BLaER1 (cell line): Measurements from ENCODE around the gene ZNF785.

Experiments used
- H3K27ac ChIP-seq: shearing (Covaris generic); formaldehyde crosslinking; 2 replicates; pipeline ENCODE4 v1.8.1; 2022
- H3K27me3 ChIP-seq: shearing (Covaris generic); formaldehyde crosslinking; 2 replicates; pipeline ENCODE4 v1.8.1; 2022
- H3K36me3 ChIP-seq: shearing (Covaris generic); formaldehyde crosslinking; 2 replicates; pipeline ENCODE4 v1.8.1; 2022
- H3K4me1 ChIP-seq: shearing (Covaris generic); formaldehyde crosslinking; 2 replicates; pipeline ENCODE4 v1.8.1; 2022
- H3K4me2 ChIP-seq: shearing (Covaris generic); formaldehyde crosslinking; 2 replicates; pipeline ENCODE4 v1.8.1; 2022
- H3K4me3 ChIP-seq: shearing (Covaris generic); formaldehyde crosslinking; 2 replicates; pipeline ENCODE4 v1.8.1; 2022
- H3K9ac ChIP-seq: shearing (Covaris generic); formaldehyde crosslinking; 2 replicates; pipeline ENCODE4 v1.8.1; 2022
- H3K9me3 ChIP-seq: shearing (Covaris generic); formaldehyde crosslinking; 2 replicates; pipeline ENCODE4 v1.8.1; 2022
- H4K20me1 ChIP-seq: shearing (Covaris generic); formaldehyde crosslinking; 2 replicates; pipeline ENCODE4 v1.8.1; 2022
- Cebpa-rat ChIP-seq: shearing (Covaris generic); IDR thresholded peaks from 2 replicates; pipeline ENCODE4 v1.8.1; 2022

ZNF785 gene

DNA sequence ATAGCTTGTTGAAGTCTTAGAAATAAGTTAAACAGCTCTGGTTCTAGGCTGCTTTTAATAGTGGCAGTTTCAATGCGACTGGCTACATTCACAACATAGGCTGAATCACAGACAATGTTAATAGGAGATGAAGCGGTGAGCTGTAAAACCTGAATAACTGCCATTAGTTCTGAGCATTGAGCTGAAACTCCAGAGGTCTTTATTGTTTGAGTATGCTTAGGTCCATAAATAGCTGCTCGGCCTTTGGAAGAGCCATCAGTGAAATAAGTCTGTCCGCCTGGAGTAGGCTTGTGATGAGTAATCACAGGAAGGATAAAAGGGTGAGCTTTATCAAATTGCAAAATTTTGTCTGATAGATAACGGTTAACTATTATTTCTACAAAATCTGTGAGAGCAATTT lies 34.1 kb upstream of the ZNF785 start:
- TF ChIP-seq Cebpa-rat, result no peak
- H3K4me2 ChIP-seq, result peak overlapping the region; percentile 39
- H3K27ac ChIP-seq, result peak overlapping the region; percentile 20
- no peak overlapping the region for H3K4me3 ChIP-seq
- H3K27me3 ChIP-seq, result no peaks in the 10 kb centered on the region
- H3K9ac ChIP-seq, result no peak overlapping the region
- H3K36me3 ChIP-seq, result no peaks in the 10 kb centered on the region
- peaks cover 49% of the 10 kb centered on the region for H3K9me3 ChIP-seq
- peaks cover 27% of the 10 kb centered on the region for H3K4me1 ChIP-seq
- H4K20me1 ChIP-seq, result no peaks in the 10 kb centered on the region

GRCh38 chr16:30619202-30619601 lies 33.7 kb upstream of the ZNF785 start:
- H4K20me1 ChIP-seq, result no peaks in the 10 kb centered on the region
- H3K27ac ChIP-seq, result peak overlapping the region; percentile 20
- H3K4me1 ChIP-seq, result peaks cover 27% of the 10 kb centered on the region
- H3K9me3 ChIP-seq, result peaks cover 45% of the 10 kb centered on the region
- H3K4me2 ChIP-seq, result peak overlapping the region; percentile 39
- no peak overlapping the region for H3K4me3 ChIP-seq
- H3K9ac ChIP-seq, result no peak overlapping the region
- peak; percentile 48; the same call in 1 of the 2 replicates for TF ChIP-seq Cebpa-rat
- no peaks in the 10 kb centered on the region for H3K36me3 ChIP-seq
- H3K27me3 ChIP-seq, result no peaks in the 10 kb centered on the region

DNA sequence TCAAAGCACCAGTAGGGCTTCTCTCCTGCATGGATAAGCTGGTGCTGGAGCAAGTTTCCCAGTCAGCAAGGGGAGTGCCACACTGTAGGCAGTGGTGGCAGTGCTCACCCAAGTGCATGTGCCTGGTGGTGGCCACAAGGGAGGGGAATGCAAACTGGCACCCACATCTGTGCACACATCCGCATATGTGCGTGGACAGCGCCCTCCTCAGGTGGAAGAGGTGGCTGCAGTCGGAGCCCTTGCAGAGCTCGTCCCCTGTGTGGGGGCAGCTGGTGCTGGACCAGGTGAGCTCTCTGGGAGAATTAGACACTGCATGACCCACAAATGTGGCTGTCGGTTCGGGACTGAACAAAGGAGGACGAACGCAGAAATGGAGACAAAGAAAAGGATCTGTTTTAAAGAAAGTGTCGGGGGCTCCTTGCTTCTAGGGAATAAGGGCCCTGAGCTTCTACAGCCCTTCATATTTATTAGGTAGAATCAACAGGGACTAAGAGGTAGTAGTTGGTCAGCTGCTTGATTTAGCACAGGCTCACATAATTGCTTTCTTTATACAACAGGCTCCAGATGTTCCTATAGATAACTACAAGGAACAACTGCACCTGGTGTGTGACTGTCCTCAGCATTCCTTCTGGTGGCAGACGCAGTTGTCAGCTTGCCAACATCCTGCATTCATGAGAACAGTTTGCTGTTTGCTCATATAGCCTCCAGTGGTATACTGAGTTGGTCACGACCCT lies 30.0 kb upstream of the ZNF785 start:
- Histone ChIP-seq H3K9ac (no peak overlapping the region), H3K9me3 (peaks cover 36% of the 10 kb centered on the region), H3K36me3 (no peaks in the 10 kb centered on the region), H3K4me2 (no peak overlapping the region), H4K20me1 (no peaks in the 10 kb centered on the region), H3K4me3 (no peak overlapping the region), H3K27ac (no peak overlapping the region), H3K4me1 (peaks cover 36% of the 10 kb centered on the region), H3K27me3 (no peaks in the 10 kb centered on the region)
- TF ChIP-seq Cebpa-rat, result no peak

DNA sequence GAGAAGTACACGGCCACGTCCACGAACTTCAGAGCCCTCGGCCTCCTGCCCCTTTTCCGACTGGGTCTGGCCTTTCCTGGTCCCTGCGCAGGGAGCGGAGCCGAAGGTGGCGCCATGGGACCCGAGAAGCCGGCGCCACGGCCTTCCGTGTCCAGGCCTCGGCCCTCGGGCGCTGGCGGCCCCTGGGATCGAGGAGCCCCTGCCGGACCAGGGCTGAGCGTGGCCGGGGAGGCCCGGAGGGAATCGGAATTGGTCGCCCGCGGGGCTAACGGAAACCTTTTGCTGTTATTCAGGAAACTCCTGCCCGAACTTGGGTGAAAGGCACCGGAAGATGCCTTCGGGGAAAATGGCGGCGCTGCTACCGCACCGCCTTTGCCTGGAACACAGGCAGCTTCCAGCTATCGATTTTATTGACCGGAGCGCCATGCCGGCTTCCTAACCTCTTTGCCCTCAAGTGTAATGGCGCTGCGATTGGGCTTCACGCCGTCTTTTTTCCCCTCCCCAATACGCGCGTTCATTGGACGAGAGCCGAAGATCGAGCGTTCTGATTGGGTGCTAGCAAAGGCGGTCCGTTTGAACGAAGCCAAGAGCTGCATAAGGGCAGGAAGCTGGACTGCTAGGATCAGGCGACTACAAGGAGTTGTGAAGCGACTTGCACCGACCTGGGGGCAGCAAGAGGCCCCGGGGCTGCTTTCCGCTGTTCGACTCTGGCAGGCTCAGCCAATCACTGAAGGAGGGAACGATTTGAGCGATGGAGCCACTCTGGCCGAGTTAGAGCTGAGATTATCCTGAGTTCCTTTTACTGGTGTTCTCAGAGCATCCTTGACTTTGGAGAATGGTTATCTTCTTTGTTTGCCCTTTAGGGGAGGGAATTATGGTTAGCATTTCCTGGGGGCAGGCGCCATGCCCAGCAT lies 24.7 kb upstream of the ZNF785 start, which contains the start of gene ZNF689:
Gene ZNF689, minus strand, starts transcription at position 464 of the 914 bp plus-strand sequence. Its CDS starts 348 bp downstream, at position 116.
- peaks cover 32% of the 10 kb centered on the region for H3K36me3 ChIP-seq
- peak within 1 kb of the TSS; percentile 92 for H3K4me2 ChIP-seq
- H4K20me1 ChIP-seq, result no peaks in the 10 kb centered on the region

GRCh38 chr16:30609002-30609925 lies 23.8 kb upstream of the ZNF785 start:
- Histone ChIP-seq H3K9me3 (no peaks in the 10 kb centered on the region), H3K27ac (peak overlapping the region; percentile 99), H4K20me1 (0 out of 2 replicates have a peak, but pooled peaks cover 5% of the 10 kb centered on the region), H3K36me3 (peaks cover 41% of the 10 kb centered on the region), H3K27me3 (no peaks in the 10 kb centered on the region), H3K4me3 (peak overlapping the region; percentile 87), H3K4me1 (peaks cover 30% of the 10 kb centered on the region), H3K4me2 (peak overlapping the region; percentile 92), H3K9ac (peak overlapping the region; percentile 98)
- no peak for TF ChIP-seq Cebpa-rat

More for the DNA sequence above, 24.7 kb upstream of the ZNF785 start, which contains the start of gene ZNF689:
- peak within 1 kb of the TSS; percentile 99 for H3K27ac ChIP-seq
- peaks cover 30% of the 10 kb centered on the region for H3K4me1 ChIP-seq
- peak within 1 kb of the TSS; percentile 98 for H3K9ac ChIP-seq
- H3K4me3 ChIP-seq, result peak within 1 kb of the TSS; percentile 87
- H3K27me3 ChIP-seq, result no peaks in the 10 kb centered on the region
- H3K9me3 ChIP-seq, result peaks cover under 1% of the 10 kb centered on the region; the same call in 1 of the 2 replicates
- no peak for TF ChIP-seq Cebpa-rat

GRCh38 chr16:30606004-30606403 lies 20.5 kb upstream of the ZNF785 start:
- Histone ChIP-seq H3K4me2 (no peak overlapping the region), H3K27me3 (no peaks in the 10 kb centered on the region), H3K9me3 (no peaks in the 10 kb centered on the region), H3K36me3 (peaks cover 70% of the 10 kb centered on the region), H4K20me1 (peaks cover 21% of the 10 kb centered on the region; the same call in 1 of the 2 replicates), H3K4me1 (peaks cover 26% of the 10 kb centered on the region), H3K4me3 (no peak overlapping the region), H3K9ac (no peak overlapping the region), H3K27ac (no peak overlapping the region)
- TF ChIP-seq Cebpa-rat, result no peak

DNA sequence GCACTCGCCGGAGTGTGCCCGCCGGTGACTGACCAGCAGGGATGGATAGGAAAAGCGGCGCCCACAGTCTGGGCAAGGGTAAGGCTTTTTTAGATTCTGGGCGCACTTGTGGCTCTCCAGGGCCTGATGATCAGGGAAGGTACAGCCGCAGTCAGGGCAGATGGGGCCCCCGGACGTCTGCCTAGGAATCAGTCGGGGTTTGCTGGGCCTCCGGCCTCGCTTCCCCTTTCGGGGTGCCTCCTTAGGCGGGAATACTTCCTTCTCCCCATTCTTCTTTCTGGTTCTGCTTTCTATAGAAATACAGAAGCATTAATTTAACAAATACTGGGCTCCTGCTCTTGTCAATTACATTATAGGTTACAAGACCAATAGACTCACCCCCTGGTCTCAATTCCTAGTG lies 19.7 kb upstream of the ZNF785 start:
- Histone ChIP-seq H3K4me2 (no peak overlapping the region), H3K4me3 (no peak overlapping the region), H3K27ac (no peak overlapping the region), H3K36me3 (peaks cover 77% of the 10 kb centered on the region), H3K9me3 (no peaks in the 10 kb centered on the region), H4K20me1 (peaks cover 21% of the 10 kb centered on the region; the same call in 1 of the 2 replicates), H3K4me1 (peaks cover 21% of the 10 kb centered on the region), H3K27me3 (no peaks in the 10 kb centered on the region), H3K9ac (no peak overlapping the region)
- TF ChIP-seq Cebpa-rat, result no peak

DNA sequence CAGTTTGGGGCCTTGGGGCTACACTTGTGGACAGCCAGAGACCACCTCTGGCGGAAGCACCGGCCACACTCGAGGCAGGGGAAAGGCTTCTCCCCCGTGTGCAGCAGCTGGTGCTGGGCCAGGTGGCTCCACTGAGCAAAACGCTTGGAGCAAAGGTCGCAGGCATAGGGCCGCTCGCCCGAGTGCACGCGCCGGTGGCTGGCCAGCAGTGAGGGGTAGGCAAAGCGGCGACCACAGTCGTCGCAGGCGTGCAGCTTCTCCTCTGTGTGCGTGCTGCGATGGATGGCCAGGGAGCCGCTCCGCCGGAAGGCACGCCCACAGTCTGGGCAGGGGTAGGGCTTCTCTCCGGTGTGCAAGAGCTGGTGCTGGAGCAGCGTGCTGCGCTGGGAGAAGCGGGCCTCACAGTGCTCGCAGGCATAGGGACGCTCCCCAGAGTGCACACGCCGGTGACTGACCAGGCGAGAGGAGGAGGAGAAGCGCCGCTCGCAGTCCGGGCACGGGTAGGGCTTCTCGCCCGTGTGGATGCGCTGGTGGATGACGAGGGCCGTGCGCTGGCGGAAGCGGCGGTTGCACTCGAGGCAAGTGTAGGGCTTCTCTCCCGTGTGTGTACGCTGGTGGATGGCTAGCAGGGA lies 18.9 kb upstream of the ZNF785 start:
- Histone ChIP-seq H3K4me3 (no peak overlapping the region), H3K36me3 (peaks cover 78% of the 10 kb centered on the region), H3K4me2 (no peak overlapping the region), H3K9me3 (no peaks in the 10 kb centered on the region), H3K27ac (no peak overlapping the region), H3K27me3 (no peaks in the 10 kb centered on the region), H4K20me1 (peaks cover 21% of the 10 kb centered on the region; the same call in 1 of the 2 replicates), H3K4me1 (peaks cover 20% of the 10 kb centered on the region), H3K9ac (no peak overlapping the region)
- no peak for TF ChIP-seq Cebpa-rat
